Muscle of back (tissue), 11 donors: ENCODE results near the gene DENND1A. TPM values are rescaled to one million over a fixed set of nuclear protein-coding genes. Genes with fewer than 3 reads are reported as not detected.

Experiments
- DNase-seq, 3 donors: peaks; one replicate each; pipeline versions ENCODE4 v3.0.0 to v3.0.0-alpha.2; 2013
- polyA plus RNA-seq, 10 donors: library from polyadenylated mRNA; unstranded; fragments of 120-200 nt; gene quantifications; one replicate each; pipeline ENCODE4 v1.2.1, GENCODE V29; 2013; ENCODE audit not compliant: insufficient read length in 10 of 10

The DENND1A gene
- polyA plus RNA-seq, 10 donors, result 10.9 to 15.4 (median 13.8) TPM

GRCh38 chr9:123568691-123569688 is 360.9 kb downstream of the DENND1A start:
- DNase-seq, result peak; percentile 63 to 81 (median 66)

GRCh38 chr9:123567013-123567412 is 362.9 kb downstream of the DENND1A start:
- DNase-seq, result no peak

DNA sequence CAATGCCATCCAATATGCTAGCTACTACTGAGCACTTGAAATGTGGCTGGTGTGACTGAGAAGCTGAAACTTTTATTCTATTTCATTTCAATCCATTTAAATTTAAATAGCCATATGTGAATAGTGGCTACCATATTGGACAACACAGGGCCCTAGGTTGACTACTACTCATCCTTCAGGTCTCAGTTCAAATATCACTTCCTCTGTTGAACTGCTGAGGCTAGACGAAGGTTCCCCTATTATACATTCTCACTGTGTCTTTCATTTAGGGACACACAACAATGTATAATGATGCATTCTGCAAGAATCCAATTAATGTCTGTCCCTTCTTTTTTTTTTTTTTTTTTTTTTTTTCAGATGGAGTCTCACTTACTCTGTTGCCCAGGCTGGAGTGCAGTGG is 365.3 kb downstream of the DENND1A start:
- no peak for DNase-seq

DNA sequence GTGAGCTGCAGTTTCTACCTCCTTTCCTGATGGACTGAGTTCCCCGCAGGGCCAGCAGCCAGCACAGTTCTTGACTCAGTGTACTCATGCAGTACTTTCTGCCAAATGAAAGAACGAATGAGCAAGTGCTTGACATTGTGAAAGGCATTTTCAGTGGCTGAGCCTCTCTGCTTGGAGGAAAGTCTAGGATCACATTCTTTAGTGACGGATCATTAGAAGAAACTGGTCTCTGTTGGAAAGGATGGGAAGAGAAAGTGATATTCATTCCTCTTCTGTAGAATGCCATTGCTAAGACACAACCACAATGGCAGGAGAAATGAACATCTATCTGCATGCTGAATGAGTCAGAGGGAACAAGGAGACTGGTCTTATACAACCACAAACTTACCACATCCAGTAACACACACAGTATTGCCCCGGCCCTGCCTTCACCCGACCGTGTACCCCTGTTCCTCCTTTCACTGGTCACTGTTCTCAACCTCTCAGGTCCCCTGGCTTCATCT is 367.0 kb downstream of the DENND1A start:
- peak in 1 of 3 donors; percentile 86 for DNase-seq

DNA sequence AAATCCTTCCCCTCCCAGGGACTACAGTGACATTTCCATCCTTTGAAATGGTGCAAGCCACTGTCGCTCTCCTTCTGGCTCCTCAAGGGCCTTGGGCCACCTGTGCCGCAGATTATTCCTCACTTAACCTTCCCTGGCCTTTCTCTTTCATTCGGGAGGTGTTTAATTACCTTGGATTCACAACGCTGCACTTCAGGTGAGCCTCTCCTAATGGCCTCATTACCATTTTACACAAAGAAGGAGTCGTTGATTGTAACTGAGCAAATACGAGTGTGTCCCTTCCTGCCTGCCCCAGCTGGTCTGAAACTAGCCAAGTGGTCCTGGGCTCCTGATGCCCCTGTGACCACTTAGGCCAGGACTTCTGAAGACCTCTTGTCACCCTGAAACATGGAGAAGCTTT is 368.9 kb downstream of the DENND1A start:
- DNase-seq, result no peak

DNA sequence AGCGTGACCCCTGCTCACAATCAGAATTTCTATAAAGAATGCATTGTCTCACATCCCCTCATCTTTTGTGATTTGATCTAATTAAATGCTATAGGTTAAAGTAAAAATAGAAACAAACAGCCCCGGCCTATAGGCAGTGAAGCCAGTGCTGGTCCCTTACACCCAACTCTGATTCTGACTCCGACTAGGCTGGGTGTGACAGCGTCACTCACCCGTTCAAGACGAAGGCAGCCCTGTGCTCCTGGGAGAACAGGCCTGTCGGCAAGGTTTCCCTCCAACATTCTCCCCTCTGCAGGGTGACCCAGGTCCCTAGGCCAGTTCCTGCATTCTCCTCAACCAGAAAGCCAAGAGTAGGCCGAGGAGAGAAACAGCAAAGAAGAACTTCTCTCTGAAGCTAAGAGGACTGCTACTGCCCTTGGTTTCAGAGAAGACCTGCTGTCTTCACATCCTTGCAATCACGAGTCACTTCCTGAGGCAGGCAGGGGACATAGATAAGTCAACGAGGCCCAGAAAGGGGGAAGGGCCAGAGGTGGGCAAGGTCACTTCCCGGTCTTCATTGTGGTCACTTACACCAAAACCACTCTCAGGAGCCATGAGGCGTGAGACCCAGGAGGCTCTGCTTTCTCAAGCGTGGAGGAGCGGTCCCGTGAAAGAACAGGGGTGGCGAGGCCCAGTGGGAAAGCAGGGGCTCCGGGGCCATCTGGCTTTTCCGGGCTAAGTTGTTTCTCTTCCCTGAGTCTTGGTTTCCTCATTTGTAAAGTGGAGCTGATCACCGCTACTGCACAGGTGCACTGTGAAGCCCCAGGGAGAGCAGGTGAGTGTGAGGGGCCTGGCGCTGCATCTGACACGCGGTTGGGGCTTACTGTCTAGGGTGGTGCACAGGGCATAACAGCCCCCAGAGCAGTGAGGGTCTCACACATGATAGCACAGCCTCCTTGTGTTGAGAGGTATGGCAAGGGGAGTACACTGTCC is 373.2 kb downstream of the DENND1A start:
- DNase-seq, result no peak

GRCh38 chr9:123555646-123556045 is 374.3 kb downstream of the DENND1A start:
- peak in 2 of 3 donors; percentile 27 to 39 for DNase-seq

DNA sequence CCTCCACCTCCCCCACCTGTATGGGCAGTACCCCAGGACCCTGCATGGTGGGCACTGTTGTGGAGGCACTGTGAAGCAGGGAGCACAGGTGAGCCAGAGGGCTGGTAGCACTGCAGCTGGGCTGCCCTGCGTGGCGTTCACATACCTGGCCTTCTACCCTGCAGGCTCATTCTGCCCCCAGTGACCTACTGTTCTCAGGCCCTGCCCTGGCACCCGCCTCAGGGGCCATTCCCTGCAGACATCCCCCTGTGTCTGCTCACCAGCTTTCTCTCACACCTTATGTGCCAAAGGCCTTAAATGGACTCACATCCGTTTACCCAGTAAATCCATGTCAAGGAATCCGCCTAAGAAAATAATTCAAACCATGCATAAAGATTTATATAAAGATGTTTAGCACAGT is 377.4 kb downstream of the DENND1A start:
- no peak for DNase-seq

- no peak for DNase-seq
Observed at GRCh38 chr9:123551734-123552133, 378.2 kb downstream of the DENND1A start.

DNA sequence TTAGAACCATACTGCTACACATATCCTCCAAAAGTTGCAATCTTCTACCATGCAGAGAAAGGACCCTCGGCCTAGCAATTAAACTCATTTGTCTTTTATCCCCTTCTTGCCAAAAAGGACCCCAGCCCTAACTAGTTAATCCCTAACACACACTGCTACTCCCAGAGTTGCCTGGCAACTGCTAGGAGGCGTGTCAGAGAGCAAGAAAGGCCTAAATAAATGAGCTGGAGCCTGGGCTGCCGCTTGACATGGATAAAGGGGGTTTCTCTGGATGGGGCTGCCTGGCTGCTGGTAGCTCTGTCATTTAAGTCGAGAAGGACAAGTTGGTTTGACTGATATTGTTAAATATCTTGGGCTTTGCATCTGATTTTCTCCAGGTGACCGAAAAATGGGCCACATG is 379.1 kb downstream of the DENND1A start:
- DNase-seq, result no peak

- DNase-seq, result no peak
Observed at GRCh38 chr9:123550012-123550411, 379.9 kb downstream of the DENND1A start.

- DNase-seq, result no peak
Observed at GRCh38 chr9:123548741-123549545, 381.0 kb downstream of the DENND1A start.

DNA sequence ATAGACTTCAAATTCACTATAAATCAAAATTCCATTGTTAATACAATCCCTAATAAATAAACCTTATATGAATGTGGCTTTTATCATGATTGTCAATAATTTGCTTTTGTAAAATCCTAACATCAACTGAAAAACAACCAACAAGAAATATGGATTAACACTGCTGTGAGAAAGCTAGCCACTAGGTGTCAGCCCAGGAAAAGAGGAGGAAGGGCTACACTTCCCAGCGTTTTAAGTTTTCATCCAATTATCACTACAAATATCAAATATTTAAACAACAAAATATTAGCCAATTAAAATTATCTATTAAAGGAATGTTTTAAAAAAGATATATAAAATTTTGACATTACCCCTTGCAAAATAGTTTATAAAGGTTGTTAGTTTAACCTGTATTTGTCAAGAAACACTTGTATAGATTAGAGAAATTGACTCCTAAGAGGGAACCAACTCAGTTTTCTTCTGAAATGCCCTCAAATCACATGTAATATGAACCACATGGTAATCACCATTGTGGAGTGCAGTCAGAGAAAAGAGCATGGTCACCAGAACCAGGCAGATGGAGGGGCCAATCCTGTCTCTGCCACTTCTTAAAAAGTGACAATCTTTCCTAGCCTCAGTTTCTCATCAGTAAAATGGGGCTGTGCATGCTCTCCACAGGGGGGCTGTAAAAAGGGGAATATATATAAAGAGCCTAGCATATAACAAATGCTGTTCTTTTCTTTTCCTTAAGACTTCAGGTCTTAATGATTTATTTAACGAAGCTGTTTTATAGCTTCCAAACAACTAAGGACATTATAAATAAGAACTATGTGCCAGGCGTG is 385.7 kb downstream of the DENND1A start:
- DNase-seq, result peak; percentile 19 to 62 (median 45)

DNA sequence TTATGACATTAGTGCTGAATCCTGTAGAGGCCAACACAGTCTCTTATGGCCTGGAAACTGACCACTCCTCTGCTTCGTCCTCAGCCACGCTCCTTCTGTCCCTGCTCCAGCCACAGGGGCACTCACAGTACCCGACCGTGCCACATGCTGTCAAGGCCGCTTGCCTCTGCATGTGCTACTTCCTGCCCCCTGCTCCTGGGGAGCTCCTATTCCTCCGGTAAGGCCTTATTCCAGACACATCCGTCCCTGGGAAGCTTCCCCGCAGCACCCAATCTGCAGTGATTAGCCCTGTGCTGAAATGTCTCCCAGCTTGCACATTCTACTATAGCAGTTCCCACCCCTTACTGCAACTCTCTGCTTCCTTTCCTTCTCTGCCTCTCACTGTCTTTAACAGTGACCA is 386.4 kb downstream of the DENND1A start:
- DNase-seq, result no peak

- no peak for DNase-seq
Observed at GRCh38 chr9:123542435-123543225, 387.3 kb downstream of the DENND1A start.

- peak; percentile 14 to 33 (median 32) for DNase-seq
Observed at GRCh38 chr9:123541411-123541810, 388.5 kb downstream of the DENND1A start.

GRCh38 chr9:123540457-123540856 is 389.5 kb downstream of the DENND1A start:
- no peak for DNase-seq

- DNase-seq, result no peak
Observed at GRCh38 chr9:123537809-123538208, 392.1 kb downstream of the DENND1A start.

DNA sequence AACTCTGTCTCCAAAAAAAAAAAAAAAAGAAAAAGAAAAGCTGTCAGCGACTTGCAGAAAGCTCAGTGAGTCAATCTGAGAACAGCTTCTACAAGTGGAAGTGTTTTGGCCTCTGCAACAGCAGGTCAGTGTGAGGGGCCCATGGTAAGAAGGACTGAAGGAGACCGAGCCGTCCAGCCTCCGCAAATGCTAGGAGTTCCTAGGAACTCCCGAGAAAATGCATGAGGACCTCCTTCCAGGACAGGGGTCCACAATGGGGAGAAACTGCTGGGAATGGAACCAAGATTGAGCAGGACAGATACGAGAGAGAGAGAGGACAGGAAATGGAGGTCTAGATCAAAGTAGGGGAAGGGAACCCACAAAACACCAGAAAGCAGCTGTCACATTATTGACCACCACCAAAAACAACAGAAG is 393.5 kb downstream of the DENND1A start:
- DNase-seq, result no peak
